Trophoblast cell (in vitro differentiated cells and primary cell): ENCODE measurements around the gene SDCBP2.

Source experiments
- DNase-seq, 2 donors: peaks; one replicate each; pipeline ENCODE4 v3.0.0-alpha.2; 2016
- H2AFZ ChIP-seq: 2 replicates; pipeline ENCODE4 v1.6.1; 2013; ENCODE audit warnings: low read length, moderate library complexity, mild to moderate bottlenecking; ENCODE audit not compliant: insufficient read depth, poor library complexity
- H2AK5ac ChIP-seq: 2 replicates; pipeline ENCODE4 v1.6.1; 2013; ENCODE audit warnings: mild to moderate bottlenecking, low read length
- H2BK120ac ChIP-seq: 2 replicates; pipeline ENCODE4 v1.6.1; 2013; ENCODE audit warnings: low read length, mild to moderate bottlenecking, moderate library complexity; ENCODE audit not compliant: insufficient read depth, poor library complexity
- H2BK12ac ChIP-seq: 2 replicates; pipeline ENCODE4 v1.6.1; 2013; ENCODE audit warnings: mild to moderate bottlenecking, low read length, moderate library complexity
- H2BK5ac ChIP-seq: 2 replicates; pipeline ENCODE4 v1.6.1; 2013; ENCODE audit warnings: low read length, low read depth, moderate library complexity, mild to moderate bottlenecking; ENCODE audit not compliant: poor library complexity
- H3K14ac ChIP-seq: 2 replicates; pipeline ENCODE4 v1.6.1; 2013; ENCODE audit warnings: mild to moderate bottlenecking, low read length
- H3K18ac ChIP-seq: 2 replicates; pipeline ENCODE4 v1.6.1; 2013; ENCODE audit warnings: mild to moderate bottlenecking, low read length
- H3K23ac ChIP-seq: 2 replicates; pipeline ENCODE4 v1.6.1; 2013; ENCODE audit warnings: low read length
- H3K27ac ChIP-seq: 2 replicates; pipeline ENCODE4 v1.5.1; 2013; ENCODE audit warnings: low read depth, mild to moderate bottlenecking, inconsistent platforms, low read length, moderate library complexity
- H3K27me3 ChIP-seq: 2 replicates; pipeline ENCODE4 v1.6.1; 2013; ENCODE audit warnings: inconsistent platforms, mild to moderate bottlenecking, low read length, moderate library complexity; ENCODE audit not compliant: insufficient read depth
- H3K36me3 ChIP-seq, 2 experiments: 1 replicate in 1 of 2; 2 replicates in 1 of 2; pipeline ENCODE4 v1.6.1; 2013; ENCODE audit warnings: low read length in 2 of 2, mild to moderate bottlenecking in 2 of 2, moderate library complexity in 1 of 2; ENCODE audit not compliant: insufficient read depth in 2 of 2, control insufficient read depth in 1 of 2
- H3K4ac ChIP-seq: 2 replicates; pipeline ENCODE4 v1.6.1; 2013; ENCODE audit warnings: low read depth, mild to moderate bottlenecking, low read length, moderate library complexity
- H3K4me1 ChIP-seq, 2 experiments: 1 replicate in 1 of 2; 2 replicates in 1 of 2; pipeline ENCODE4 v1.6.1; 2013; ENCODE audit warnings: low read length in 2 of 2, mild to moderate bottlenecking in 2 of 2, moderate library complexity in 1 of 2; ENCODE audit not compliant: insufficient read depth in 2 of 2, control insufficient read depth in 1 of 2
- H3K4me2 ChIP-seq: 2 replicates; pipeline ENCODE4 v1.6.1; 2013; ENCODE audit warnings: inconsistent platforms, mild to moderate bottlenecking, low read length, moderate library complexity
- H3K4me3 ChIP-seq: 2 replicates; pipeline ENCODE4 v1.5.1; 2013; ENCODE audit warnings: mild to moderate bottlenecking, low read depth, low read length, inconsistent platforms
- H3K79me1 ChIP-seq: one replicate; pipeline ENCODE4 v1.6.1; 2013; ENCODE audit warnings: low read length
- H3K79me2 ChIP-seq: 2 replicates; pipeline ENCODE4 v1.6.1; 2013; ENCODE audit warnings: low read length, mild to moderate bottlenecking; ENCODE audit not compliant: control insufficient read depth, insufficient read depth, poor library complexity
- H3K9ac ChIP-seq: 2 replicates; pipeline ENCODE4 v1.6.1; 2013; ENCODE audit warnings: mild to moderate bottlenecking, low read length
- H3K9me3 ChIP-seq: 2 replicates; pipeline ENCODE4 v1.6.1; 2013; ENCODE audit warnings: low read depth, mild to moderate bottlenecking, control low read depth, inconsistent platforms, low read length; ENCODE audit not compliant: insufficient read depth
- H4K12ac ChIP-seq: 2 replicates; pipeline ENCODE4 v1.6.1; 2013; ENCODE audit warnings: low read depth, mild to moderate bottlenecking, low read length, moderate library complexity
- H4K8ac ChIP-seq: 2 replicates; pipeline ENCODE4 v1.6.1; 2013; ENCODE audit warnings: low read depth, mild to moderate bottlenecking, low read length, moderate library complexity
- H4K91ac ChIP-seq: one replicate; pipeline ENCODE4 v1.6.1; 2013; ENCODE audit warnings: low read depth, mild to moderate bottlenecking, low read length, moderate library complexity
- WGBS: extraction: QIAGEN DNeasy Blood & Tissue Kit; methylation state at CpG from one replicate; pipeline ENCODE4 v1.1.7; 2013; ENCODE audit warnings: missing lambda C conversion rate; ENCODE audit not compliant: insufficient read length, insufficient coverage; ENCODE audit errors: extremely low coverage; 5-methylcytosine and 5-hydroxymethylcytosine counted together

Gene SDCBP2

DNA sequence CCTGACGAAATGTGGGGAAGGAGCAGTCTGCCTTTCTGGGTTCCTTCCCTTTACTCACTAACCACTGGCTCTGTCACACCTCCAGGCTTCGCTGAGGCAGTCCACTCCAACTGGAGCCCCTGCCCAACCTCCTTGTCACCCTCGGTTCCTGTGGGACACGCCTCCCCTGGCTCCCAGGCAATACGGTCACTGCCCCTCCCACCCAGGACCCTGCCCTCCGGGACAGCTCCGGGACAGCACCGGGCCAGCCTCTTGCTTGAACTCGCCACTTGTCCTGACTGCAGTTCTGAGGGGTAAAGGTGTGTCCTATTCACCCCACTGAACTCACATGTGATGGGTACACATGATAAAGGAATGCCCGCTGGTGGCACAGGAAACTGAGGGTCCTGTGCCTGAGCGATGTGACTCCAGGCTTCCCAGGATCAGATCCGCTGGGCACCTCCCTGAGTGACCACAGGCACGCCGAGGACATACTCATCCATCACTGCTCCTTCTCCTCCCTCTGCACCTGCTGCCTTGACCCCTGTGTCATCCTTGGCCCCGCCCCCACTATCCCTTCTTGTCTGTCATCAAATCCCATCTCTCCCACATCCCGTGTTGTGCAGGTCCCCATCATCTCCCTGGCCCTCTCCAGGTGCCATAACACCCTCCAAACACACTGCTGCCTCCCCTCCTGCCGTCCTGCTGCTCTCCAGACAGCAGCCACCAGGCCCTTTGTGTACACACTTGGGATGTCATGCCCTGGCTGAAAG, 7.9 kb downstream of the SDCBP2 start:
- Histone ChIP-seq H3K18ac (no peak overlapping the region), H3K27ac (no peak overlapping the region), H4K91ac (no peak overlapping the region), H3K23ac (no peak overlapping the region), H2BK5ac (no peak overlapping the region), H3K27me3 (no peaks in the 10 kb centered on the region), H3K79me1 (peaks cover 10% of the 10 kb centered on the region), H3K36me3 (no peaks in the 10 kb centered on the region), H2BK12ac (no peak overlapping the region), H3K14ac (no peak overlapping the region), H3K4ac (no peak overlapping the region), H4K12ac (no peak overlapping the region), H4K8ac (no peak overlapping the region), H3K4me3 (no peak overlapping the region), H2AK5ac (no peak overlapping the region), H3K4me1 (peaks cover 3% of the 10 kb centered on the region in 2 experiments), H3K9ac (no peak overlapping the region), H3K79me2 (peaks cover 7% of the 10 kb centered on the region), H2AFZ (no peak overlapping the region), H2BK120ac (no peak overlapping the region), H3K9me3 (no peaks in the 10 kb centered on the region), H3K4me2 (no peak overlapping the region)
- no CpG with 5 or more reads among the region's 17 CpGs for WGBS
- DNase-seq, result no peak

DNA sequence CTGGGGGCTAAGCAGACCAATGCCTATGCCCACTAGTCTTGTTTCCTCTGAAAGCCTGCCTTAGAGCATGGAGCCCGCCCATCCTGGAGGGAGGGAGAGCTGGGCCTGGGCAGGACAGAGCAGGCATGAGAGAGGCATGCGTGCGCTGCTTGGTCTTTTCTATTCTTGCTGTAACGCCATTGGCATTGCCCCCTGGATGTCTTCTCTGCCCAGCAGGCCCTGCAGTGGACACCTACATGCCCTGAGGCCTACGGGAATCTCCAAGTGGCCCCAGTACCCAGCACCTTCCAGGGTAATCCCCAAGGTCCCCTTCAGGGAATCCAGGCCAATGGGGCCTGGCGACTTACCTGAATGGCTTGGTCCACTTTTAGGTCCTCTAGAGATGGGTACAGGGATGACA, 8.9 kb downstream of the SDCBP2 start:
- H3K23ac ChIP-seq, result no peak overlapping the region
- H3K18ac ChIP-seq, result no peak overlapping the region
- no peak overlapping the region for H2AK5ac ChIP-seq
- no peak overlapping the region for H2BK12ac ChIP-seq
- H3K79me1 ChIP-seq, result peaks cover 1% of the 10 kb centered on the region
- H2BK120ac ChIP-seq, result no peak overlapping the region
- H3K27ac ChIP-seq, result no peak overlapping the region
- no peak overlapping the region for H3K14ac ChIP-seq
- H3K27me3 ChIP-seq, result no peaks in the 10 kb centered on the region
- no peaks in the 10 kb centered on the region for H3K4me1 ChIP-seq
- no peak overlapping the region for H4K12ac ChIP-seq
- H3K36me3 ChIP-seq, result no peaks in the 10 kb centered on the region
- DNase-seq, result no peak
- no peak overlapping the region for H2BK5ac ChIP-seq
- H4K8ac ChIP-seq, result no peak overlapping the region
- H3K4ac ChIP-seq, result no peak overlapping the region
- WGBS, result no CpG with 5 or more reads among the region's 6 CpGs
- H2AFZ ChIP-seq, result no peak overlapping the region
- H3K9ac ChIP-seq, result no peak overlapping the region
- H3K4me3 ChIP-seq, result no peak overlapping the region
- no peak overlapping the region for H3K4me2 ChIP-seq
- H3K9me3 ChIP-seq, result no peaks in the 10 kb centered on the region
- no peaks in the 10 kb centered on the region for H3K79me2 ChIP-seq
- H4K91ac ChIP-seq, result no peak overlapping the region

DNA sequence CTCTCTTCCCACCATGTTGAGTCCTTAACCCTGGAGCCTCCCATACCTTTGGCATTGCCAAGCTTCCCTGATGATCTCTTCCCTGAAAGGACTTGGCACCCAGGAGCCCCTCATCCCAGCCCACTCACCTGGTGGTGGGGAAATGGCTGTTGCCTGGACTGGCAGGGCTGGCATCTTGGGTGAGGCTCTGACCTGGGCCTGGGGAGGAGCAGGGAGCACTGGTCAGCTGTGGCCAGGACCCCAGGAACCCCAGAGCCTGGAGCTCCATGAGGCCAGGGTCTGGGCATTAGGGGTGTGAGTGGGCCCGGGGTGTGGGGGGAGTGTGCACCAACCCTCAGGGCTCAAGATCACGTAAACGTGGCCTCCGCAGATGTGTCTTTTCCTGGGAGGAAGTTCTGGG, 9.5 kb downstream of the SDCBP2 start:
- Histone ChIP-seq H2BK12ac (no peak overlapping the region), H3K4me3 (no peak overlapping the region), H3K4ac (no peak overlapping the region), H2AFZ (no peak overlapping the region), H4K91ac (no peak overlapping the region), H2BK5ac (no peak overlapping the region), H3K36me3 (no peaks in the 10 kb centered on the region), H3K4me2 (no peak overlapping the region), H3K9ac (no peak overlapping the region), H3K79me1 (no peaks in the 10 kb centered on the region), H3K27ac (no peak overlapping the region), H2BK120ac (no peak overlapping the region), H3K14ac (no peak overlapping the region), H3K18ac (no peak overlapping the region), H3K9me3 (no peaks in the 10 kb centered on the region), H4K8ac (no peak overlapping the region), H4K12ac (no peak overlapping the region), H2AK5ac (no peak overlapping the region), H3K27me3 (no peaks in the 10 kb centered on the region), H3K4me1 (no peaks in the 10 kb centered on the region), H3K79me2 (no peaks in the 10 kb centered on the region), H3K23ac (no peak overlapping the region)
- no peak for DNase-seq
- WGBS, result no CpG with 5 or more reads among the region's 4 CpGs

DNA sequence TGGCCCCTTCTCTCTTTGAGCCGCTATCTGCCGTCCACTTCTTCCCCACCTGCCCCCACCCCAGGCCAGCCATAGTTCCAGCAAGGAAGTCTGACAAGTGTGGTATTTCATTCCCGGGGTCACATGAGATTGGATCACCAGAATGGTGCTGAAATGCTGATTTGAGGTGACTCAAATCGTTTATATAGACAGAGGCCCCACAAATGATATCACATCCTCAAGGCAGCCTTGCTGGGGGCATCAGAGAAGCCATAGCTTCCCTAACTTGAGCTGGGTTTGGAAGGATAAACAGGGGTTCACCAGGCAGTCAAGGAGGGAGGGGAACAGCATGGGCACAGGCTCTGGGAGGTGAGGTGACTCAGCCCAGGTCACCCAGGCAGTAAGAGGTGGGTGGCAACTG, 9.9 kb downstream of the SDCBP2 start:
- no peak overlapping the region for H3K23ac ChIP-seq
- H2BK5ac ChIP-seq, result no peak overlapping the region
- no peak overlapping the region for H2AFZ ChIP-seq
- no peak overlapping the region for H3K9ac ChIP-seq
- H4K8ac ChIP-seq, result no peak overlapping the region
- H3K36me3 ChIP-seq, result no peaks in the 10 kb centered on the region
- H3K79me2 ChIP-seq, result no peaks in the 10 kb centered on the region
- H3K4me3 ChIP-seq, result no peak overlapping the region
- no peak overlapping the region for H3K27ac ChIP-seq
- no peak overlapping the region for H3K14ac ChIP-seq
- H3K18ac ChIP-seq, result no peak overlapping the region
- H3K4ac ChIP-seq, result no peak overlapping the region
- H3K9me3 ChIP-seq, result no peaks in the 10 kb centered on the region
- DNase-seq, result no peak
- H4K91ac ChIP-seq, result no peak overlapping the region
- no peaks in the 10 kb centered on the region for H3K79me1 ChIP-seq
- H4K12ac ChIP-seq, result no peak overlapping the region
- no peak overlapping the region for H2BK12ac ChIP-seq
- no peak overlapping the region for H3K4me2 ChIP-seq
- no peaks in the 10 kb centered on the region for H3K4me1 ChIP-seq
- WGBS, result no CpG with 5 or more reads among the region's 4 CpGs
- no peaks in the 10 kb centered on the region for H3K27me3 ChIP-seq
- no peak overlapping the region for H2BK120ac ChIP-seq
- no peak overlapping the region for H2AK5ac ChIP-seq
